GM18867 (cell line): ENCODE data around the gene CCDC14.
"Not testable (repeated sequence)": the region's sequence is repeated elsewhere in the genome, so short reads cannot be mapped to it uniquely, and the experiment has no call there.

Source experiments
- ATAC-seq: cut with Tn5 transposase; IDR thresholded peaks from one replicate; pipeline ENCODE4 v1.9.1; 2021; ENCODE audit warnings: mild to moderate bottlenecking, moderate library complexity; ENCODE audit not compliant: unreplicated experiment

Gene CCDC14

DNA sequence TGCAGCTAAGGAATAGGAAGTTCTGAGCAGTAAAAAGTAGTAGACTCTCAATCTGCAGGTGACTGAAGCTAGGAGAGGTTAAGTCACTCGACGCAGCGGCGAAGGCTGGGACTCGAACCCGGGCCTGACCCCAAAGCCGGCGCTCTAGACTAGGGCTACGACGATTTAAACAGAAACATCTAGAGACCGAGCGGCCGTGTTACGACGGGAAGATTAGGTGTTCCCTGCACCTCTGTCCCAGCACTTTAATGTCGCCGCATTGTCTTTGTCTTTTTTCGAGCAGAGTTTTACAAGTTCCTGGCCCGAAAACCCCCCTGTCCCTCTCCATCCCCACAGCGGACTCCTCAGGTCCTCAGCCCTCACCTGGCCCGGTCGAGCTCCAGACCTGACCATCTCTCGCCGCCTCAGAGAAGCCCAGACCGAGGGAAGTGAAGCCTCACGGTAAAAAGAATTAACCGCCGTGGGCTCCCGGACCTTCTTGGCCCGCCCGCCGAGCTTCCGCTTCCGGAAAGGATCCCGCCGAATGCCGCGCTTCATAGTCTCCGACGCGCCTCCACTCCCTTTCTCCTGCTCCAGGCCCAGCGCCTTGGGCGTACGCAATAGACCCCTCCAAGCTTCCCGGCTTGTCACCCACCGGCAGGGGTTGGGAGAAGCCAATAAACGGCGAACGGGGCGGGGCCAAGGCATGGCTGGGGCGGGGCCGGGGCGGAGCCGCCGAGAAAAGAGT is at the start of gene CCDC14:
Gene CCDC14 (minus strand): TSS at position 449 of the 727 bp plus-strand sequence. CDS start 56 bp downstream, at position 393.
- peak; percentile 89 for ATAC-seq

- not testable (repeated sequence) for ATAC-seq
Observed at GRCh38 chr3:124008321-124008720, 47.3 kb upstream of the CCDC14 start.

DNA sequence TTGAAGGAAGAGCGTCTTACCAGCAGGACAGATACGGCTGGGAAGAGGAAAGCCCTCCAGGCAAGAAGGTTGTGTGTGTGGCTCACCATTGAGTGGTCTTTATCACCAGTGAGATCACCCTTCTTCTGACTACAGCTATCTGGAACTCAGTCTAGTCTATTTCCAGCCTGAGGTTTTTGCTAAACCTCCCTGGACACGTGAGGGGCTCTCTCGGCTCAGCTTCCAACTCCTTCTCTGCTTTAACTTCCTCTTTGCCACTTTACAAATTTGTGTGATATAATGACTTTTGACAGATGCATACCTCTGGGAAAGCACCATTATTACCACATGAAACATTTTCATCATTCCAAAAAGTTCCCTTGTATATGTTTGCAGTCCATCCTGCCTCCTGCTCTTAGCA is 46.2 kb upstream of the CCDC14 start:
- ATAC-seq, result no peak

- ATAC-seq, result not testable (repeated sequence)
Observed at GRCh38 chr3:124002405-124003079, 41.5 kb upstream of the CCDC14 start.

GRCh38 chr3:124001366-124001765 is 40.3 kb upstream of the CCDC14 start:
- ATAC-seq, result not testable (repeated sequence)

GRCh38 chr3:123997543-123997942 is 36.5 kb upstream of the CCDC14 start:
- no peak for ATAC-seq

GRCh38 chr3:123993818-123994217 is 32.8 kb upstream of the CCDC14 start:
- no peak for ATAC-seq

DNA sequence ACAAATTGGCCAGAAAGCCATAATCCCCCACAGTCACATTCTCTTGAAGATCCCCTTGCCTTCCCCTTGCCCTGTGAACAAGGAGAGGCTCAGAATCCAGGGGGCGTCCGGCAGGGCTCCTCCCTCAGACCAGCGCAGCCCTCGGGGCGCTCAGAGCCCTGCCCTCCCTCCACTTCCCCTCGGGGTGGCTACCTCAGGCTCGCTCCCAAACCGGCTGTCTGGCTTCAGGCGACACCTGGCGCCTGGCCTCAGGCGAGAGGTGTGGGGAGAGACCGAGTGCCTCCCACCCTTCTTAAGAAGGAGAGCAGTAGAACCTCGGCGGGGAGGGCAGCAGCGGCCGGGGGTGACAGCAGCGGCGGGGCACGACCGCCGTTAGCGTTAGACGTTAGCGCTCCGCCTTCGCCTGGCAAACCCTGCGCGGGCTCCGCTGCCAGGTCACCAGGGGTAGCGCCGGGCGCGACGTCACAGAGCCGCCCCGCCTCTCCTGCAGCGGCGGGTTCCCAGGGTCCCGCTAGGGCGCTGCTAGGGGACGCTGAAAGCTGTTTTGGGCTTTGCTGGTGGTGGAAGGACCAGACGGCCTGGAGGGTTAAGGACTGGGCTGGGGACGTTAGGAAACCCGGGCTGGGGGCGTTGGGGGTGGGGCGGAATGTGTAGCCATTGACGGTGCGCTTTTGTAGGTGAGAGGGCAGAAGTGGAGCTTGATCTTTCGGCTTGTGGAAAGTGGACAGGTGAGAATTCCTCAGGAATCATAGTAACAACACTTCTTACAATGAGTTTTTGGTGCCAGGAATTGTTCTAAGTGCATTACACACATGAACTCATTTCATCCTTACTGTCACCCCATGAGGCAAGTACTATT is 30.9 kb upstream of the CCDC14 start, which contains the start of gene ROPN1:
Gene ROPN1 (minus strand): TSS at position 395 of the 859 bp plus-strand sequence. CDS start 11,643 bp downstream, outside the sequence.
- ATAC-seq, result not testable (repeated sequence)

DNA sequence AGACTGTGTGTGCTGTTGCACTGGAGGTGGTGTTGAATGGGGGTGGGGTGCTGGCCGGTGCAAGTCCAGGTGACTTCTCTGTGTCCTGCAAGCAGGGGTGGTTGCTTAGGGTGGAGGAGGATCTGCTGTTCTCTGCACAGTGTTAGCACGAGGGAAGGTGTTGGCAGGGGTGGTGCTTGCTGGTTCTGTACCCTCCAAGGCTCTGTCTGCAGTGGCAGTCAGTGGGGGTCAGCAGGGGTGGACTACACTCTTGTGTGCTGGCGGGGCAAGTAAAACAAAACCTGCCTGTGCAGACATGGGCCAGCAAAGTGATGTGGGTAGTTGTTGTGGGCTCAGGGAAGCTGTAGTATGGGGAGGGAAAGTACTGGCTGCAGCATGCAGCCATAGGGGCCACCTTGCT is 25.4 kb upstream of the CCDC14 start:
- no peak for ATAC-seq

GRCh38 chr3:123984957-123985356 is 23.9 kb upstream of the CCDC14 start:
- ATAC-seq, result no peak

DNA sequence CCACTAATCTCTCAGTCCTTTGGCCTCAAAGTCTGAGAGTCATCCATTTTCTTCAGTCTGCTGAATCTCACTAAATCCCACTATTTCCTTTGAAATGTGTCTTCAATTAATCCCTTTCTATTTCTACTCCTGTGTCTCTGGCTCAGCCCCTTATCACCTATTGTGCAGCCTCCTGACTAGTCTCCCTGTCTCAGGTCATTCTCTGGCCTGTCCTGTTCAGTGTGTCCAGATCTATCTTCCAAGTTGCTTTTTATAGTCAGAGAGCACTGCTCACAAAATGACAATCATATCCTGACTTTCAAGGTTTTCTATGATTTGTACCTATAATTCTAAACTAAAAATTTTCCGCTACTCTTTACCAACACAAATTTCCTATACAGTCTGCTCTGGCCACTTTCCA is 23.3 kb upstream of the CCDC14 start:
- no peak for ATAC-seq

DNA sequence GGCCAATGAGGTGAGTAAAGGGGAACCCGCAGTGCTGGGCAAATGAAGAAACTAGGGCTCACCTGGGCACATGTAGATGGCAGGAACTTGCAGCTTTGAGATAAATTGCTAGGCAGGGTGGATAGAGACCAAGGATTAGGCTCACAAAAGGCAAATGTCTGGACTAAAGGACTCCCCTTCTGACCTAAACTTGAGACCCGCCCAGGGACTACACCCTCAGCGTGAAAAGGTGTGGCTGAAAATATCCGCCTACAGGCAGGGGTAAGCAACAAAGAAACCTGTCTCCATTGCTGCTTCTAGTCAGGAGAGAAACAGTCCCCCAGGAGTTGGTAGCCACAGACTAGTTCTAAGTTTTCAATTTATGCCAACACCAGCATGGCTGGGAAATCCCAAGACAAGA is 20.3 kb upstream of the CCDC14 start:
- ATAC-seq, result not testable (repeated sequence)

- no peak for ATAC-seq
Observed at GRCh38 chr3:123980539-123980938, 19.5 kb upstream of the CCDC14 start.

DNA sequence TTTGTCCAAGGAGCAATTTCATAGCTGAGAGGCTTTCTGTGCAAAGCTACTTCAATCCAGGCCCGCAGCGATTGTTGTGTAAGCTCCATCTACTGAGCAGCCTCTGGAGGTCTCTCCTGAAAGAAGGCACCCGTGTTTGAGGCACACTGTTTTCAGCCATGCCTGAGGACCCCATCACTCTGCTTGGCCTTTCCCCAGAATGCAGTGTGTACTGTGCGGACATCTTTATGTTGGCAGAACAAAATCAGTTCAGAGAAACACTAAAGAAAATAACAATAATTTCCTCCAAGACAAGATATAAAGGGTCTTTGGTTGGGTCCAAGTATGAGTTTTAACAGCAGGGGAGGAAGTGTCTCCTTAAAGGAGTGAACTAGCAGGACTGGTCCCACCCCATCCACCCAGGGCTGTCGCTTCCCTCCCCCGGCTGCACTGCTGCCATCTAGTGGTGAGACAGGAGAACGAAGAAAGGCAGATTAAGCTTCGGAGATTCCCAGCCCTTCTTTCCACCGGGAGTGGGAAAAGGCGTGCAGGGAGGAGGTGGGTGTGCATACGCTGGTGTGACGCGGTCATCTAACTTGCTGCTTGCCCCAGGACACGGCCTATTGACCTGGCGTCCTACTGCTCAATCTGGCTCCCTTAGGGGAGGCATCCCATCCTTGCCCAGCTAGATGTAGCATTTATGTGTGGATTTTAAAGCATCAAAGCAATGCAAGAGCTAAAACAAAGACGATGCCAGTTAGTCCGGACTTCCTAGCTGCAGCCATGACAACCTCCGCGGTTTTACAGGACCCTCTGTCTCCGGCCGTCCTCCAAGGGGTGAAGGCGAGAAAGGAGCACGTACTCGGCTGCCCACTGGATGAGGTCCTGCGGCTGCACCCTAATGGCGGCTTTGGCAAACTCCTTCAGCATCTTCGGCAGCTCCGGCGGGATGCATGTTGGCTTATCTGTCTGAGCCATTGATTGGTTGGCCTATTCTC is 18.8 kb upstream of the CCDC14 start:
- ATAC-seq, result not testable (repeated sequence)

DNA sequence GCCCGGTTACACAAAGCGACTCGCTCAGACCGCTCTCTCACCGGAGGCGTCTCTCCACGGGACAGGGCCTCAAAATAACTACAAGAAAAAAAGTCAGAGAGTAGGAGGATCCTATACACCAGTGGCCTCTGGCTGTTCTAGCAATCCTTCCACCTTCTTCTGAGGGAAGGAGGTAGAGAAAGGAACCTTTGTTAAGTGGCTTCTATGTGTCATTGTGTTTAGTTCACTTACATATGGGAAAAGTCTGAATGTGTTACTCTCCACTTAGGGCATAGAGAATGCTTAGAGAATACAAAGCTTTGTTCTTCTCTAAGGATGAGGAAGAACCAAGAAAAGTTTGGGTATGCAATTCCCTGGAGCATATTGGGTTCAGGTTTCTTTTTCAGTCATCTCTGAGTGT is 15.9 kb upstream of the CCDC14 start:
- not testable (repeated sequence) for ATAC-seq

GRCh38 chr3:123976181-123976898 is 15.3 kb upstream of the CCDC14 start:
- ATAC-seq, result not testable (repeated sequence)

GRCh38 chr3:123975030-123975429 is 14.0 kb upstream of the CCDC14 start:
- not testable (repeated sequence) for ATAC-seq

- ATAC-seq, result no peak
Observed at GRCh38 chr3:123971406-123971805, 10.4 kb upstream of the CCDC14 start.

- ATAC-seq, result not testable (repeated sequence)
Observed at GRCh38 chr3:123967260-123967659, 6.2 kb upstream of the CCDC14 start.
